GM12892 (cell line): ENCODE data around the gene PREPL.

Experiments used
- DNase-seq: peaks from one replicate; pipeline ENCODE4 v3.0.0; 2011; ENCODE audit not compliant: insufficient read length
- FAIRE-seq: peaks from 2 replicates; lab custom pipeline; 2011; peaks lifted over from hg19 to GRCh38; lab: Jason Lieb, UNC
- POLR2A ChIP-seq: IDR thresholded peaks from 2 replicates; pipeline ENCODE4 v1.6.1; 2011; ENCODE audit warnings: low read depth, low read length, control low read depth
- POLR2AphosphoS5 ChIP-seq: IDR thresholded peaks from 2 replicates; pipeline ENCODE4 v1.6.1; 2011; ENCODE audit warnings: low read depth, low read length, control low read depth
- TAF1 ChIP-seq: IDR thresholded peaks from 2 replicates; pipeline ENCODE4 v1.6.1; 2011; ENCODE audit warnings: low read depth, mild to moderate bottlenecking, control low read depth, low read length, borderline replicate concordance

Gene PREPL

DNA sequence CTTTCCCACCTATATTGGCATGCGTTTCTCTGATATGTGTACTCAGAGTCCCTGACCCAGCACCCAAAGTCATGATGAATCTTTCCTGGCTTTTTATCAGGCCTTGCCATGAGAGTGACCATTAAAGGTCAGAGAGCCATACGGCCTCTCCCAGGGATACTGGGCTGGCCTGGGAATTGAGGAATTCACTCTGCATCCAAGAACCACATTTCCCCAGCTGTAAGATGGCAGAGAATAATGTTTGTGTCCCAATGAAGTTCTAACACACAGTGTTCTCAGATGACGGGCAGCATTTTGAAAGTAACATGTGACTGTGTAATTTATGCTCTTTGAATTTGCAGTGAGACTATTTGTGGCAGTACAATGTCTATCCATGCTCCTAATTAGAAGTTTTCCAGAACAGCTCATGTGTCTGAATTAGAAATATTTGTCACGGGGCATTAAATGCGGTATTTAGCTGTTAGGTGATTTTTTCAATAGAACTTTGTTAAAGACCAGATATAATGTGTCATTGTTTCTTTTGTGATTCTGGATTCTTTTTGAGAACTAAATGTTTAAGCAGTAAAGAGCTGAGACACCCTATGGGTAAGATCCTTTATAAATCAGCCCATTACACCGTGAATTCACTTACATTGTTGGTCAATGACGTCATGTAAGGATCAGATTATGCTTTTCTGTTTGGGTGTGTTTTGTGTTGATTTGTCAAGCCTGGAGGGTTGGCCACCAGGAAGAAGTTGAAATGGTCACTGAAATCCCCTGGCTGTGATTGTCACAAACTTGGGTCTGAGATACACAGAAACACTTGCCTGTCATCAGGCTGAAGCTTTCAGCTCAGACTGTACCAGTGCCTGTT, 93.3 kb downstream of the PREPL start:
- TF ChIP-seq POLR2AphosphoS5 (no peak), POLR2A (no peak), TAF1 (no peak)
- no peak for FAIRE-seq
- DNase-seq, result no peak
